ACHN (cell line): ENCODE results near the gene EEPD1.

Experiments used
- DNase-seq: peaks from one replicate; pipeline ENCODE4 v3.0.0-alpha.2; 2015
- in situ Hi-C: cut with HindIII; loops from 2 replicates; pipeline ENCODE4 v1.10.0; 2017; ENCODE audit warnings: low sequenced_read_pairs, low pct_ligation_motif_present, low pct_unique_long_range_greater_than_20kb

Gene EEPD1

DNA sequence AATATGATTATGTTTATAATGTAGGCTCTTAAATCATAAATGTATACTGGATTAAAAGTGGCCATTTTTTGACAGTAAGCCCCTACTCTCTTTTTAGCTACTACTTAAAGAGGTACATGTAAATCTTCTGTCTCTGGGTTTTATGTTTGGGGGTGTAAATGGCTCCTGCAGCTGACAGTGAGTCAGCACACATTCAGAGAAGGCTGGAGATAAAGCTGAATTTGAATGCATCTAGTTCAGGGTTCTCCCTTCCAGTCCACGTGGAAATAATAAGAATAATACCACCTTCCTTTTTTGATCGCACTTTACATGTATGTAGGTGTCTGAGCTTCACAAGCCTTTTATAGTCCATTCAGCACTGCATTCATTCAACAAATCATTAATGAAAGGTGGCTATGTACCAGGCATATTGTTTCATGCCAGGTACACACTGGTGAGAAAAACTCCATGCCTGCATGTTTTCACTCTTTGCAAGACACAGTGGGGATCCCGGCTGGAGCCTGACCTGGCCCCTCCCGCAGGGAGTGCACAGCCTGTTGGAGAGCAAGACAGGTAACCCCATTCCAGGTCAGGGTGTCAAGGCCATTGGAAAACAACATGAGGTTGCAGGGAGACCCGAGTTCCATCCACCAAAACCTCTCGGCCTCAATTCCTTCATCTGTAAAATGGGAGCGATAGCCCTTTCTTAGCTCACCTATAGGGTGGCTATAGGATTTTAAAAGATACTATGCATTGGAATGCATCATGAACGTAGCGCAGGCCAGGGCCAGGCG is 129.1 kb downstream of the EEPD1 start:
- in situ Hi-C loops: no loop called here

DNA sequence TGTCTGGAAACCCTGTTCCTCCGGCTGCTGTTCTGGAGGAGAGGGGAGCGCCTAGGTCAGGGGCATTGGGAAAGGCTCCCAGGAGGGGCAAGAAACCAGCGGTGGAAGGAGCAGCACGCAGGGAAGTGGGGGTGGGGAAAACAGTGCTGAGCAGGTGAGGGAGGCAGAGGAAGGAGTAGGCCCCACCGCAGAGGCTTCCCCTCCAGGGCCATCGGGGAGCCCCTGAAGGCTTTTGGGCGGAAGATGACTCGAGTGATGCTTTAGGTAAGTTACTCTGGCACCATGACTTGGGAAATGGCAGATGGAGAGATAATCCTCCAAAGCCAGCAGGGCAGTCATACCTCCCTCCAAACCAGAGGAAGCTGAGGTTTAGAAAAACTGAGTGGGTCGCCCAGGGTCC is 130.1 kb downstream of the EEPD1 start:
- in situ Hi-C loops: no loop called here
- DNase-seq: no peak

More for the DNA sequence above, 129.1 kb downstream of the EEPD1 start:
- DNase-seq: peak; percentile 47

DNA sequence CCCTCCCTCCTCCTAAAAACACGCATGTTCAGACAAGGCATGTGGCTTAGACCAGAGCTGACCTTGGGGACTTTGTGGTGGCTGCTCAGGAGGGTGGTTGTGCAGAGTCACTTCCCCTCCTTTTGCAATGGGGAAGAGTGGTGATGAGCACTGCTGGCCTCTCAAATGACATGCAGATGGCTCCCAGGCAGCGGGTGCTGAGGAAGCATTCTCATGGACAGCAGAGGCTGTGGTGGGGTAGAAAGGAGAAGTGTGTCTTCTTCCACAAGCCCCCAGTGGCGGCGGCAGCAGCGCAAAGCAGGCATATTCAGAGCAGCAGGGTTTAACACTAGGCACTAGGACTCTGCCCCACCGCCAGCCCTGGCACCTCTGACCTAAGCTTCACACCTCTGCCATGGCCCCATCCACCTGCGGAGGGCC is 130.7 kb downstream of the EEPD1 start:
- in situ Hi-C loops: no loop called here
- no peak for DNase-seq

DNA sequence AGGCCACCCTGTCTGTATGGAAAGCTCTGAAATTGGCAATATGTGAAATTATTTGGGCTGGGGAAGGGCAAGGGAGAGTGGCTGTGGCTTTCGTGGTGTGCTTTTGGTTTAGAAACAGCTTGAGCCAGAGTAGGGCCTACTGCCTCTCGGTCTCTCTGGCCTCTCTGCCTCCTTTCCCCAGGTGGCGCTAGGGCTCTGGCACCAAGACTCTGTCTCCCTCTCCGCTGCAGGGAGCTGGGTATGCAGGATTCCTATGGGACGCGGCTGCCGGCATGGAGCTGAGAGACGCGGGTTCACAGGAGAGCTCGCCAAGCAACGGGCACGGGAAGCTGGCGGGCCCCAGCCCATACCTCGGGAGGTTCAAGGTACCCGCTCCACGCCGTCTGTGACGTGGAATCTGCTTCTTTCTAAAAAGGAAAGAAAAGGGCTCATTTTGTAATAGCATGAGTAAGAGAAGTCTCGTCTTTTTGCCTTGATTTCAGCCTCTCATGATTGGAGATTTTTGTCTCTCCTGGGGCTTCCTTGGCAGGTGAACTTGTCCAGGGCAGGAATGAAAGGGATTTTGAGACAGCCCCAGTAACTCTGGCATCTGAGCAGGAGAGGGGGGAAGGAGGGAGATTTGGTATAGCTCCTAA is 131.5 kb downstream of the EEPD1 start:
- DNase-seq: no peak
- in situ Hi-C loops: no loop called here

DNA sequence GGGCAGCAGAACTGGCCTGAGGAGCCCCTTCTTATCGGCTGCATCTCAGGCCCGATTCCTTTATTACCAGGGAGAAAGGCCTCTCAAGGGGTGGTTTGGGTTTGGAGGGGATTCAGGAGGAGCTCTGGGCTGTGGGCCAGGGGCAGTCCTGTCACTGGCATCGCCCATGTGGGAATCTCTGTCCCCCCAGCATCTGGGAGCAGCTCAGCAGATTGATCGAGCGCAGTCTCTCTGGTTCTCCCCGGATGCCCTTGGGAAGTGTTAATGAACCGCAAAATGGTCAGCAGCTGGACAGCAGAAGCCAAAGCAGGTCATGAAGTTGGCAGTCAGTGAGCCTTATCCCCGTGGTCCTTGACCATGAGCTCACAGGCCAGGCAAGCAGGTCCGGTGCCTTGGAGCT is 132.2 kb downstream of the EEPD1 start:
- DNase-seq: no peak
- in situ Hi-C loops: no loop called here

- in situ Hi-C loops: no loop called here
- no peak for DNase-seq
These were observed 133.2 kb downstream of the EEPD1 start for GRCh38 chr7:36286226-36286625.

DNA sequence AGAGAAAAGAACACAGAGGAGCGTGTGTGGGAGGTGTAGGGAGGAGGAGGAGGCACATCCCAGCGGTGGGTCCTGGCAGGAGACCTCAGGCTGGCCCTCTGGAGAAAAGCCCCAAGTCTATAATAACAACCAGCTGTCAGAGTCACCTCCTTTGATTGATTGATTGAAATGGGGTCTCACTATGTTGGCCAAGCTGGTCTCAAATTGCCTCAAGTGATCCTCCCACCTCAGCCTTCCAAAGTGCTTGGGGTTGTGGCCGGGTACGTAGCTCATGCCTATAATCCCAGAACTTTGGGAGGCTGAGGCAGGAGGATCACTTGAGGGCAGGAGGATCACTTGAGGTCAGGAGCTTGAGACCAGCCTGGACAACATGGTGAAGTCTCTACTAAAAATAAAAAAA is 133.6 kb downstream of the EEPD1 start:
- in situ Hi-C loops: no loop called here

DNA sequence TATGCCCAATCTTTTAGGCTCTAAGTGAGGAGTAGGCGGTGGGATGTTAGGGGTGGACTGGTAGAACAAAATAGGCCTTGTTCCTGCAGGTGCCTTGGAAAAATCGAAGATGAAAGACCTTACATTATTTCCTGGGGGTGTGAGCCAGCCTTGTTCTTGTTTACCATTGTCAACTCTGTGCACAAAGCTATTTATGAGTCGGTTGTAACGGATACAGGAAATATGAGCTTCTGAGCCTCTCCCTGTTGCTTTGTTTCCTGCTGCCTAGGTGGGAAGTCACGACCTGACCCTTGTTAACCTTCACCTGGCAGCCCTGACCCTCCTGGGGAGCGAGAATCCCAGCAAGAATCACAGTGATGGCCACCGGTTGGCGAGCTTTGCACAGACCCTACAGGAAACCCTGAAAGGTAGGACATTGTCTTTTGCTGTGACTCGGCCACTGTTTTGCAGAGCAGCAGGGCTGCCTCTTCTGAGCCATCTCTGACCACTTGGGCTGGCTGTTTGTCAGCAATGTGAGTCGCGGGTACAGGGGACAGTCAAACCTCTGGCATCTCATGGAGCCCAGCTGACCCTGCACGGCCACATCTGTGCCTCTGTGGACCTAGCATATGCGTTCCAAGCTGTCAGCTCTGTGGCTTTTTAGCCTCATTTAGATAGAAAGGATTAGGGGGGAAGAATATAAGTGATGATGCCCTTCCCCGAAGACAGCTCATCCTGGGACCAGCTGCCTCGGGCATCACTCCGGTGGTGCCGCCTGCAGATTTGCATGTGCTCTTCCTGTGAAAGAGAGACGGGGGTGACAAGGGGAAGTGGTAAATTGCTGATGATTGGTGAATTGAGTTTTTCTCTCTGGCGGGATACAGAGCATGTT is 134.6 kb downstream of the EEPD1 start:
- in situ Hi-C loops: no loop called here
- no peak for DNase-seq

More for the DNA sequence above, 133.6 kb downstream of the EEPD1 start:
- no peak for DNase-seq

DNA sequence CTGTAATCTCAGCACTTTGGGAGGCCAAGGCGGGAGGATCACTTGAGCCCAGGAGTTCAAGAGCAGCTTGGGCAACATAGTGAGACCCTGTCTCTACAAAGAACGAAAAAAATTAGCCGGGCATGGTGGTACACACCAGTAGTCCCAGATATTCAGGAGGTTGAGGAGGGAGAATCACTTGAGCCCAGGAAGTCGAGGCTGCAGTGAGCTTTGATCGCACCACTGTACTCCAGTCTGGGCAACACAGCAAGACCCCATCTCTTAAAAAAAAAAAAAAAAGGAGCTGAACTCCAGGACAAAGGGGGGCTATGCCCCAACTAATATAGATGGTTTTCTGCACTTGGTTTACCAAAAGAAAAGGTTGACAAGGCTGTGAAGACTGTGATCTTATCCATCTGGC is 135.4 kb downstream of the EEPD1 start:
- in situ Hi-C loops: no loop called here

DNA sequence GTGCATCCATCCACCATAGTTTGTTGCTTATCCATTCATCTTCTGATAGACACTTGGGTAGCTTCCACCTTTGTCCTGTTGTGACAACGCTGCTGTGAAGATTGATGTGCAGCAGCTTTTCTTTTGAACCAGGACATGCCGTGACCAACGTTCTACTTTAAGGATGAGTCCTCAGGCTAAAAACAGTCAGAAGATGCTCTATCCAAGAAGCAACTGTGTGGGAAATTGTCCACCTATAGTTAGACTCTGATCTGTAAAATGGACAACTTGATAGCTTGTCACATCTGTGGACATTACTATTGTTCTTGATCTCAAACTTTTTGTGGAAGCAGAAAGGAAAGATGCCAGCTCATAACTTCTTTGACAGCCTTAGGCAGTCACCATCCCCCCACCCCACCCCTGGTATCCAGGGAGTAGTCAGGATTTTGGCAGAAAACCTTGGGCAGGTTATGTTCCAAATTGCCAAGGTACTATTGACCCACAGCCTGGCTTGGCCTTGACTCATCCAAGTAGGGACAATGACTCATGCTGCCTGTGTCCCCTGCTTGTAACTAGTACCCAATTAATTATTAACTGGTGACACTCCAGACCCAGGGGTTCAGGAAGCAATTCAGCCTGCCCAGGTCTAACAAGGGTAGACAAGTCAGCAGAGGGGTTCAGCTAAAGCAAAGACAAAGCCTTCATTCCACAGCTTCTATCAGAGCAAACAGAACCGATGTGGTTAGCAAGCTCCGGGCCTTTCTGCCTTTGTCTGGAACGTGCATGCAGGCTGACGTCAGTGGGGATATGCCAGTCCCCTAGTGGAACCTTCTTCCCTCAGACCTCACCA is 137.0 kb downstream of the EEPD1 start:
- in situ Hi-C loops: loop anchor here (10.0 kb wide), 1 partner anchor 305 kb away; no protein-coding TSS in a partner anchor
- peak; percentile 82 for DNase-seq

More for the DNA sequence above, 135.4 kb downstream of the EEPD1 start:
- DNase-seq: no peak

GRCh38 chr7:36291387-36292316 is 138.6 kb downstream of the EEPD1 start:
- in situ Hi-C loops: loop anchor here (10.0 kb wide), 1 partner anchor 307 kb away; no protein-coding TSS in a partner anchor
- DNase-seq: peak; percentile 91

- no peak for DNase-seq
- in situ Hi-C loops: loop anchor here (10.0 kb wide), 1 partner anchor 310 kb away; no protein-coding TSS in a partner anchor
These were observed 142.0 kb downstream of the EEPD1 start for GRCh38 chr7:36295090-36295489.

DNA sequence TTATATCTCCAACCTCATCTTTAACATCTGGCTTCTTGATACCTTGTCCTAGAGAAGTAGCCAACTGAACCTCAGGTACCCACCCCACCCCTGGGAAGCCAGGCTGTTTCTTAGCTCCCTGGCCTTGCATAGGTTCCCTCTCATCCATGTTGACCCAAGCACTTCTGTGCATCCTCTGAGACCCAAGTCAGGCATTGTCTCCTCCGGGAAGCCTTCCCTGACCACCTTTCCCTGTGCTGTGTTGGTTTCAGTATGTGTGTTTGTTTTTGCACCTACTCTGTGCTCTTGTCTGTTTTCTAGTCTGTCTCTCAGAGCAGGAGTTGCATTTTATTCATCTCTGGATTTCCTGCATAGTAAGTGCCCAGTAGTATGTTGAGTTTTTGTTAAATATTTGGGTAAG is 143.2 kb downstream of the EEPD1 start:
- in situ Hi-C loops: loop anchor here (10.0 kb wide), 1 partner anchor 311 kb away; no protein-coding TSS in a partner anchor
- DNase-seq: no peak

DNA sequence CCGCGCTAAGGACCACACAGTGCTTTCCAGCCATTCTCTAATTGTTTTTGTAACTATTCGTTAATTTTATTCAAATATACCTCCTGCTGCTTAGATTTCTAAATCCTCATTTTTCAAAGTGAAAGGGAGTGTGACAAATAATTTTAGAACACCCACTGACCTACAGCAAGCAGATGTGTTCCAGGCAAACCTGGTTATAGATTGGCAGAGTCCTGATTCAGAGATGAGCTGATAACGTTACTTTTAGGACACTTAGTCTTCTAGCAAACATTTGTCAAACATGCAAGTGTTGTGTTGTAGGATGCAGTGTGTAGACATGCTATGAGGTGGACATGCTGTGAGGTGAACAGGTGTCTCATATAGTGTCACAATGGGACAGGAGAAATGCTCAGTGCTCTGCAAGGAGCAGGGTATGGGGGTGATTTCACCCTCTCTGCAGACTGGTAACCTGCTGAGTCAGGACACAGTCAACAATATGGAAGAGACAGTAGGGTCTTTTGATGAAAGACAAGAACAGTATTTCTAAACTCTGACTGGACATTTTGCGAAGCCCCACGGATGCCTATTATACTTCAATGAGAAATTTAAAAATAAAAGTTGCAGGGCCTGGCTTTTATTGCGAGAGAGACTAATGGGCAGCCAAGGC is 144.4 kb downstream of the EEPD1 start:
- in situ Hi-C loops: loop anchor here (10.0 kb wide), 1 partner anchor 313 kb away; no protein-coding TSS in a partner anchor
- DNase-seq: no peak

- in situ Hi-C loops: loop anchor here (10.0 kb wide), 1 partner anchor 313 kb away; no protein-coding TSS in a partner anchor
- no peak for DNase-seq
These were observed 145.1 kb downstream of the EEPD1 start for GRCh38 chr7:36298106-36298505.

DNA sequence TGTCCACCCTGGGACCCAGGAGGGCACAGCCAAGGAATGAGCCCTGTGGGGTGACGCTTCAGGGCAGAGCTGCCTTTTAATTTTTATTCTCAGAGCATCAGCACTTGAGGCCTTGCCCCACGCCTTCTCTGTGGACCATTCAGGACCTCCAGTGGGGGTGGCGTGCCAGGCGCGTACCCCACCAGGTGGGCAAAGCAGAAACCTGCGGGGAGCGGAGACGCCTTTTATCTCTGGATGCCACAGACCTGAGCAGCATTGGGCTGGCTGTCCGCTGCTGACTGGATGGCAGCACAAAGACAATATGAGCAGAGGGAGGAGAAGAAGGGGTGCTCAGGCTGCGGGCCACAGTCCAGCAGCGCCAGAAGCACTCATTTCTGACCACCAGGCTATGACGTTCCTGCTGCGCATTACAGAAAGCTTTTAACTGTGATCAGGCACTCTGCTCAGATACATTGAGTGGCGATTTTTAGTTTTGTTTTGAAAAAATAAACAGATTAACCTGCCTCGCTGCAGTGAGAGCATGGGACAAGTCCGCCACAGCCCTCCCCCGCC is 146.2 kb downstream of the EEPD1 start:
- DNase-seq: no peak
- in situ Hi-C loops: loop anchor here (10.0 kb wide), 1 partner anchor 314 kb away; no protein-coding TSS in a partner anchor
